HEK293T (cell line): ENCODE results near the gene RFK.

Experiments used
- ELF4 ChIP-seq: fragments of 450-650 bp; IDR thresholded peaks from 2 replicates; pipeline ENCODE4 v1.6.1; 2017; ENCODE audit warnings: antibody characterized with exemption
- FOXM1 ChIP-seq: fragments of 450-650 bp; IDR thresholded peaks from 2 replicates; pipeline ENCODE4 v1.6.1; 2017; ENCODE audit warnings: mild to moderate bottlenecking, borderline replicate concordance
- HDGF ChIP-seq: fragments of 450-650 bp; IDR thresholded peaks from 2 replicates; pipeline ENCODE4 v1.6.1; 2017; ENCODE audit warnings: antibody characterized with exemption, borderline replicate concordance
- PKNOX1 ChIP-seq: fragments of 450-650 bp; IDR thresholded peaks from 2 replicates; pipeline ENCODE4 v1.6.1; 2016
- SP1 ChIP-seq: fragments of 450-650 bp; IDR thresholded peaks from 2 replicates; pipeline ENCODE4 v1.6.1; 2017

GRCh38 chr9:76352026-76352620, 42.1 kb downstream of the RFK start:
- TF ChIP-seq SP1 (no peak), PKNOX1 (no peak), HDGF (no peak), FOXM1 (no peak), ELF4 (no peak)
